Brain pericyte (primary cell): Measurements from ENCODE around the gene IFT27.

Source experiments
- DNase-seq: peaks from one replicate; pipeline ENCODE4 v3.0.0-alpha.2; 2012; ENCODE audit warnings: low read depth, low spot score

The IFT27 gene

DNA sequence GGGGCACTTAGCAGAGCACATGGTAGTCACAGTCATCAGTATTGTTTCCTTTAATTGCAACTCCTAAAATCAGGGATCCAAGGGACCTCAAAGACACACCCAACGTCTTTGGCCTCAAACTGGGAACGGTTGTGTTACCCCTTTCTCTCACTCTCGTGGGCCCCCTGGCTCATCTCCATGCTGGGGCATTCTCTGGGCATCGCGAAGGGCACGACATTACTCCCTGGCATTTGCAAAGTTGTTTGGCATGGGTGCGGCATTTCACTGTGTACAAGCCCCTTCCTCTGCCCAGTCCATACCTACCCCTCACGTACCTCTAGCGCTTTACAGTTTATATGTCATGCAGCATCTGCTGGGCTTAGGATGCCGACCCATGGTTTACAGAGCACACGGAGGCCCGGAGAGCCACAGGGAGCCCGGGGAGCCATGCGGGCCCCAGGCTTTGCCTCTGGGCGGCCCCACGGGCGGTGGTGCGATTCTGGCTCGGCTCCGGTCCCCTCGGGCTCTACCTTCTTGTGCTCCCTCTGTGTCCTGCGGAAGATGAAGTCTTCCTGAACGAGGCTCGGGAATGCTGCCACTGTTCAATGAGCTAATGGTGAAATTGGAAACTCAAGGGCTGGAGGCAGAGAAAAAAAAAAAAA lies 50.4 kb downstream of the IFT27 start:
- no peak for DNase-seq

DNA sequence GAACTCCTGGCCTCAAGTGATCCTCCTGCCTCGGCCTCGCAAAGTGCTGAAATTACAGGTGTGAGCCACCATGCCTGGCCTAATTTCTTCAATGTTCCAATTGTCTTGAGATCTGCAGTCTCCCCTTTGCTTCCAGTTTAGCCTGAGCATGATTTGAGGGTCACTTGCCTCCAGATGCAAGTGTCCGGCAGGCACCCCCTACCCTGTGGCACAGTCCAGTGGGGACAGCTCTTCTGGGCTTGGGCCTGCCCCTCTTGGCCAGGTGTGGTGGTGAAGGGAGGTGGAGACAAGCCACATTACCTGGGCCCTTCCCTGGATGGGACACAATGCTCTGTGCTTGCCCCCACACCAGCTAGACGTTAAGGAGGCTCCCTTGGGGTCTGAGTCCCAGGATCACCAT lies 51.1 kb downstream of the IFT27 start:
- no peak for DNase-seq

DNA sequence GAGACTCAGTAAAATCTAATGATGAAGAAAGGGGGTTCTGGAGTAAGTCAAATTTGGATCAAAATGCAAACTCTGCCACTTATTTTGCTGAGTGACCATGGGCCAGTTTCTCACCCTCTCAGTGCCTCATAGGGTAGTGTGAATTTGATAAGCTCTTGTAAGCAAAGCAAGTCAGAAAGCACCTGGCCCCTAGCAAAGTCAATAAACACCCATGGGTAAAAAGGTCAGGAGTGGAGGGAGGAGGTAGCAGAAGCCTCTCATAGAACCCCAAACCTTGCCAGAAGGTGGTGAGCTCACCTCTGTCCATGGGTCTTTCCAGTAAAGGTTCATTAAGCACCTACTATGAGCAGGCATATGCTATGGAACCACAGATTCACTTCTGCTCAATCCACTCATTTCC lies 53.9 kb downstream of the IFT27 start:
- no peak for DNase-seq

DNA sequence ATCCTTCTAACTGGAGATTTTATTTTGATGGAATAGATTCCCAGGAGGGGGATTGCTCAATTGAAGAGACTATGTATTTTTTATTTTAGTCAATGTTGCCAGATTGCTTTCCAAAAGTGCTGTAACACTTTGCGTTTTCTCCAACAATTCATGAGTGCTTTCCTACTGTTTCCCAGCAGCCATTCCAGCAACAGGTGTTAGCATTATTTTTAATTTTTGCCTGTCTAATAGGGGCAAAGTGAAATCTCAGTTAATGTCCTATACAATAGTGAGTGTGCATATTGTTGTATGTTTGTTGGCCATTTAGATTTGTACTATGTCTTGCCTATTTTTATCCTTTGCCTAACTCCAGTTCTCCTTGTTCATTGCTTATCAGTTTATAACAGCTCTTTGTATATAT lies 60.3 kb downstream of the IFT27 start:
- DNase-seq, result no peak

DNA sequence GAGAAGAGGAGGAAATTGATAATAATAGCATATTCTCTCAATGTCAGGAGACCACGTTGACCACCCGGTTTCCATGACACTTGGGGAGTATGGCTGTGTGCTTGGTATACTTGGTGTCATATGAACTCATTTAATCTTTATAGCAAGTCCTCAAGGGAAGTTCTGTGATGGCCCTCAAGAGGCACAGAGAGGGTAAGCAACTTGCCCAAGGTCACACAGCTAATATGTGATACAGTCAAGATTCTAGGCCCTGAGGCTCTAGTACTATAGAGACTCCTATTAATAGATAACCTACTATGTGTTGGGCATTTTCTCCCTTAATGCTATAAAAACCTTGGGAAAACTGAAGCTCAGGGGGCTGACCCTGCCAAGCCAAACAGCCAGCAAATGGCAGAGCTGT lies 61.8 kb downstream of the IFT27 start:
- DNase-seq, result no peak

DNA sequence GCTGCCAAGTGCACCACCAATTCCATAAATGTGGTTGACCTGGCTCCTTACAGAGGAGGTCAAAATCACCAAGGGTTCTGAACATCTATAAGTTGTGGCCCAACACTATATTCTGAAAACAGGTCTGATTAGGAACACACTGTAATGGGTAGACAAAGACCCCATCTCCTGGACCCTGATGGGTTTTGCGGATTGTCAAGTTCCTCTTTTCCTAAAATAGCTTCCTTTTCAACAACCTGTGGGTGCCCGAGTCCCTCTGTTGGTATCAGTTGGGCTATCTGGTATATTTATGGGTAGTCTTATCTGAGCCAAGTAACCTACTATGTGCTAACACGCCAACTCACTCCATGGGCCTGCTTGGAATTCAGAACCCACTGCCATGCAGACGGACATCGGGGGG lies 62.5 kb downstream of the IFT27 start:
- DNase-seq, result no peak
